Kidney (tissue), 14 donors: ENCODE results near the gene NEK1. TPM values are rescaled to one million over a fixed set of nuclear protein-coding genes. Genes with fewer than 3 reads are reported as not detected.

Experiments used
- DNase-seq, 5 donors: peaks; one replicate each; pipeline ENCODE4 v3.0.0-alpha.2; 2013 to 2020
- FAIRE-seq: peaks from 2 replicates; lab custom pipeline; 2012; peaks lifted over from hg19 to GRCh38; lab: Jason Lieb, UNC
- H3K27ac ChIP-seq, 2 donors: one replicate each; pipeline ENCODE4 v1.7.0; 2013; ENCODE audit warnings: low read depth in 2 of 2, low read length in 2 of 2, inconsistent platforms in 1 of 2
- H3K27me3 ChIP-seq: one replicate; pipeline ENCODE4 v1.7.1; 2013; ENCODE audit warnings: low read length, inconsistent platforms; ENCODE audit not compliant: control insufficient read depth, insufficient read depth
- H3K36me3 ChIP-seq, 3 donors: one replicate each; pipeline versions ENCODE4 v1.7.0 to v1.7.1; 2013; ENCODE audit warnings: low read length in 3 of 3, control low read depth in 1 of 3, inconsistent platforms in 1 of 3; ENCODE audit not compliant: insufficient read depth in 3 of 3, control insufficient read depth in 2 of 3
- H3K4me1 ChIP-seq, 3 donors: one replicate each; pipeline versions ENCODE4 v1.7.0 to v1.7.1; 2013; ENCODE audit warnings: low read length in 3 of 3, inconsistent platforms in 1 of 3, low read depth in 1 of 3; ENCODE audit not compliant: control insufficient read depth in 2 of 3, insufficient read depth in 2 of 3
- H3K4me3 ChIP-seq, 3 donors: one replicate each; pipeline versions ENCODE4 v1.7.0 to v1.8.1; 2013; ENCODE audit warnings: low read length in 3 of 3, control low read depth in 1 of 3, inconsistent platforms in 1 of 3
- H3K9ac ChIP-seq, 3 donors: one replicate each; pipeline versions ENCODE4 v1.7.0 to v1.7.1; 2013; ENCODE audit warnings: low read length in 3 of 3, control low read depth in 1 of 3, inconsistent platforms in 1 of 3
- H3K9me3 ChIP-seq, 3 donors: one replicate each; pipeline versions ENCODE4 v1.7.0 to v1.7.1; 2013; ENCODE audit warnings: low read length in 3 of 3, control low read depth in 1 of 3, inconsistent platforms in 1 of 3; ENCODE audit not compliant: control insufficient read depth in 2 of 3, insufficient read depth in 1 of 3
- CTCF ChIP-seq: IDR thresholded peaks from 3 replicates; pipeline ENCODE4 v1.5.1; 2012; ENCODE audit warnings: mild to moderate bottlenecking, moderate library complexity, borderline replicate concordance; ENCODE audit not compliant: insufficient read depth; ENCODE audit errors: extremely low read depth
- intact Hi-C: fragments of 100-400 bp; cut with DNase I; formaldehyde crosslinking; loops from one replicate; pipeline ENCODE4 v1.11.1; 2022
- polyA plus RNA-seq: library from polyadenylated mRNA; stranded (reverse); fragments of 350-450 nt; fragmentation: Illumina TruSeq; extraction: RNeasy Lipid Tissue Mini Kit (QIAGEN cat#74804); gene quantifications from one replicate; pipeline ENCODE4 v1.2.3, GENCODE V29; 2014; ENCODE audit warnings: low read depth, low replicate concordance; ENCODE audit not compliant: insufficient read depth
- total RNA-seq: library from RNA; stranded (reverse); fragmentation: NEBNext Ultra II Directional; extraction: Animal tissue kit (Norgen Biotek cat#: 25700); gene quantifications from one replicate; pipeline ENCODE4 v1.2.1, GENCODE V29; 2021
- donor health status: control.
- donor health status: control.
- donor health status: control.
- donor health status: control.
- donor health status: control.
- donor health status: DM: yes; HTN: yes; CAD: no.
- donor health status: Normal renal cell carcinoma (clear cell type).

NEK1 gene
- total and polyA plus RNA-seq, 2 donors from 2014 or later, result 5.6 to 15.3 TPM

DNA sequence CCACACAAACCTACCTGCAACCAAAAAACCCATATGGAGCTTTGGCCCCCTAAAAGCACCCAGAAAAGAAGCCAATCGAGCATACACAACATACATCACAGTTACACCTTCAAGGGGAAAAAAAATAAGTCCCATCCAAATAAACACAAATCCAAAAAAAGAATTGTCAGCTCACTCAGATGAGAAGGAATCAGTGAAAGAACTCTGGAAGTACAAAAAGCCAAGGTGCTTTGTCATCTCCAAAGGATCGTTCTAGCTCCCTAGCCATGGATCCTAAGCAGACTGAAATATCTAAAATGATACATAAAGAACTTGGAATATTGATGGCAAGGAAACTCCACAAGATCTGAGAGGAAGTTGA lies 119.2 kb downstream of the NEK1 start:
- Histone ChIP-seq H3K36me3 (no peaks in the 10 kb centered on the region), H3K27me3 (no peaks in the 10 kb centered on the region), H3K27ac (no peak overlapping the region), H3K9me3 (no peaks in the 10 kb centered on the region), H3K4me1 (no peaks in the 10 kb centered on the region), H3K9ac (no peak overlapping the region), H3K4me3 (no peak overlapping the region)
- FAIRE-seq (no peak), DNase-seq (no peak)
- no peak for TF ChIP-seq CTCF
- intact Hi-C loops, result no loop called here

GRCh38 chr4:169492436-169493163 lies 119.8 kb downstream of the NEK1 start:
- no peaks in the 10 kb centered on the region for H3K9me3 ChIP-seq
- H3K4me3 ChIP-seq, result no peak overlapping the region
- no peak for FAIRE-seq
- no peaks in the 10 kb centered on the region for H3K36me3 ChIP-seq
- peak; percentile 49 for TF ChIP-seq CTCF
- H3K4me1 ChIP-seq, result no peaks in the 10 kb centered on the region
- intact Hi-C loops, result no loop called here
- no peak overlapping the region for H3K9ac ChIP-seq
- no peaks in the 10 kb centered on the region for H3K27me3 ChIP-seq
- H3K27ac ChIP-seq, result no peak overlapping the region
- peak in 2 of 5 donors; percentile 25 to 28 for DNase-seq

GRCh38 chr4:169491211-169491610 lies 121.2 kb downstream of the NEK1 start:
- H3K9me3 ChIP-seq, result no peaks in the 10 kb centered on the region
- DNase-seq, result no peak
- H3K4me3 ChIP-seq, result no peak overlapping the region
- intact Hi-C loops, result no loop called here
- H3K9ac ChIP-seq, result no peak overlapping the region
- H3K27me3 ChIP-seq, result no peaks in the 10 kb centered on the region
- no peak overlapping the region for H3K27ac ChIP-seq
- H3K36me3 ChIP-seq, result no peaks in the 10 kb centered on the region
- FAIRE-seq, result no peak
- no peaks in the 10 kb centered on the region for H3K4me1 ChIP-seq
- no peak for TF ChIP-seq CTCF
